ENCODE measurements around the gene SLIT3.

- TF ChIP-seq, protein P1, sequence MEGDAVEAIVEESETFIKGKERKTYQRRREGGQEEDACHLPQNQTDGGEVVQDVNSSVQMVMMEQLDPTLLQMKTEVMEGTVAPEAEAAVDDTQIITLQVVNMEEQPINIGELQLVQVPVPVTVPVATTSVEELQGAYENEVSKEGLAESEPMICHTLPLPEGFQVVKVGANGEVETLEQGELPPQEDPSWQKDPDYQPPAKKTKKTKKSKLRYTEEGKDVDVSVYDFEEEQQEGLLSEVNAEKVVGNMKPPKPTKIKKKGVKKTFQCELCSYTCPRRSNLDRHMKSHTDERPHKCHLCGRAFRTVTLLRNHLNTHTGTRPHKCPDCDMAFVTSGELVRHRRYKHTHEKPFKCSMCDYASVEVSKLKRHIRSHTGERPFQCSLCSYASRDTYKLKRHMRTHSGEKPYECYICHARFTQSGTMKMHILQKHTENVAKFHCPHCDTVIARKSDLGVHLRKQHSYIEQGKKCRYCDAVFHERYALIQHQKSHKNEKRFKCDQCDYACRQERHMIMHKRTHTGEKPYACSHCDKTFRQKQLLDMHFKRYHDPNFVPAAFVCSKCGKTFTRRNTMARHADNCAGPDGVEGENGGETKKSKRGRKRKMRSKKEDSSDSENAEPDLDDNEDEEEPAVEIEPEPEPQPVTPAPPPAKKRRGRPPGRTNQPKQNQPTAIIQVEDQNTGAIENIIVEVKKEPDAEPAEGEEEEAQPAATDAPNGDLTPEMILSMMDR (IDR thresholded peaks at IDR 0.05; ENCODE audit: low read depth, low read length, poor library complexity, severe bottlenecking): no peak
- no peak for TF ChIP-seq EZH2phosphoT487 (IDR thresholded peaks at IDR 0.05; ENCODE audit: borderline replicate concordance, low read length)
Measured at GRCh38 chr5:168939156-168939800, 361.7 kb downstream of the SLIT3 start.

Measured in DOHH2 (cell line).